ENCODE results near the gene NBDY.
A peak's percentile ranks its signal among the peaks of the same experiment; 100 is the strongest.

The NBDY gene

DNA sequence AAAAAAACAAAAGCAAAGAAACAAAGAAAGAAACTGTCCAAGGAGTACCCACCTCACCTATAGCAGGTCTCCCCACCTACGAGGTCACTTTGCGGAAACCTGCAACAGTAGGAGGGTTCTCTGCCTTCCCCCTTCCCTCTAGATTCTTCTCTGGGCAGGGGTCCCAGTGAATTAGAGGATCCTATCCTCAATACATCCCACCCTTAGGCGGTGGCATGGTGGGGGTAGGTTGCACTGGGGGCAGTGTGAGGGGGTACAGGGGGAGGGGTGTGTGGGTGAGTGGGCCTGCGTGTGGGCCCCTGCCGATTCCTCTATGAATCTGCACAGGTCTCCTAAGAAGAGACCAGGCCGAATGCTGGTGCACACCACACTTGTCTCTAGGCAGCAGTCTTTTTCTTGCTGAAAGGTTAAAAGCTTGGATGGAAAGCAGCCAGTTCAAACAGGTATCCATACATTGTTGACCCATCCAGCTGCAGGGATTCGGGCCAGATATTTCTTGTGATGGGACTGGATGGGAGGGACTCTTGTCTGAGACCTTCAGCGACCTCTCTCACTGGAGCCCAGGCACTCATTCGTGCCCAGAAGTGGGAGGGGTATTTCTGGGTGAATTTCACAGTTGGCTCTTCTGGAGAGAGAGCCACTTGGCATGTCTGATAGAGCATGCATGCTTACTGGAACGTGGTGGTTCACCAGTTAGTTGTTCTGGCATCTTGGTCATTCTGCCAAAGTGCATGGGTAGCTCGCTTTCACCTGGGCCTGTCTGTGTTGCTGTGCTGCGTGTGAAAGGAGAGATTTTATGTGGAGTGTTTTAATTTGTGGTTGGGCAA, 65.6 kb downstream of the NBDY start:
- TF ChIP-seq, protein P1, sequence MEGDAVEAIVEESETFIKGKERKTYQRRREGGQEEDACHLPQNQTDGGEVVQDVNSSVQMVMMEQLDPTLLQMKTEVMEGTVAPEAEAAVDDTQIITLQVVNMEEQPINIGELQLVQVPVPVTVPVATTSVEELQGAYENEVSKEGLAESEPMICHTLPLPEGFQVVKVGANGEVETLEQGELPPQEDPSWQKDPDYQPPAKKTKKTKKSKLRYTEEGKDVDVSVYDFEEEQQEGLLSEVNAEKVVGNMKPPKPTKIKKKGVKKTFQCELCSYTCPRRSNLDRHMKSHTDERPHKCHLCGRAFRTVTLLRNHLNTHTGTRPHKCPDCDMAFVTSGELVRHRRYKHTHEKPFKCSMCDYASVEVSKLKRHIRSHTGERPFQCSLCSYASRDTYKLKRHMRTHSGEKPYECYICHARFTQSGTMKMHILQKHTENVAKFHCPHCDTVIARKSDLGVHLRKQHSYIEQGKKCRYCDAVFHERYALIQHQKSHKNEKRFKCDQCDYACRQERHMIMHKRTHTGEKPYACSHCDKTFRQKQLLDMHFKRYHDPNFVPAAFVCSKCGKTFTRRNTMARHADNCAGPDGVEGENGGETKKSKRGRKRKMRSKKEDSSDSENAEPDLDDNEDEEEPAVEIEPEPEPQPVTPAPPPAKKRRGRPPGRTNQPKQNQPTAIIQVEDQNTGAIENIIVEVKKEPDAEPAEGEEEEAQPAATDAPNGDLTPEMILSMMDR (IDR thresholded peaks at IDR 0.05): no peak
- Mint-ChIP-seq H3K27ac (no peak overlapping the region), H3K4me3 (no peak overlapping the region), H3K4me1 (peaks cover 4% of the 10 kb centered on the region), H3K36me3 (ENCODE audit: low read depth) (peaks cover 43% of the 10 kb centered on the region), H3K27me3 (ENCODE audit: low read depth, poor library complexity) (peaks cover 5% of the 10 kb centered on the region), H3K9me3 (peaks cover 60% of the 10 kb centered on the region)
- DNase-seq: no peak

DNA sequence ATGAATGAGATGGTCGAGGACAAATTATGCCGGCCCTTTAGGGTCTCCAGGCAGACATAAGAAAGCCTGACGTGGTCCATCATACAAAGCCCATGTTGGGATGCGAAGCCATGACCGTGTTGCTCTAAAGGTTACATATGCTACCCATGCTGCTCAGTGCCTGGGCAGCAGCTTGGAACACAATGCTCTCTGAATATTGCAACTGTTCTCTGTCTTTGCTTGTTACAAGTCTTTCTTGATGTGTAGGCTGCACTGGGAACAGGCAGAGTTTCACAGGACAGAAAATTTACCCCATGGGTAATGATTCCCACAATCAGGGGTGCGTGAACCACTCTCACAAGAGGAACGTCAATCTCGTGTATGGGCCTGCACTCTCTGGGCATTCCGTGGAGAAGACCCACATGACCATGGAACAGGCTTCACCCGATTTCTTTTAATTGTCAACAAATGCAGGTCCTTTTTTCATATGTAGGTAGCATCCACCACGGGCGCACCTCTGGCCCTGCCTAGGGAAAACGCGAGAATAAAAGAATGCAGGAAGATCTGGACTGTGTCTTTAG, 66.3 kb downstream of the NBDY start:
- peaks cover 5% of the 10 kb centered on the region for H3K27me3 Mint-ChIP-seq (ENCODE audit: low read depth, poor library complexity)
- H3K27ac Mint-ChIP-seq: no peak overlapping the region
- H3K36me3 Mint-ChIP-seq (ENCODE audit: low read depth): peaks cover 37% of the 10 kb centered on the region
- H3K4me3 Mint-ChIP-seq: no peak overlapping the region
- H3K9me3 Mint-ChIP-seq: peaks cover 62% of the 10 kb centered on the region
- TF ChIP-seq, protein P1 (IDR thresholded peaks at IDR 0.05): no peak
- peaks cover 11% of the 10 kb centered on the region for H3K4me1 Mint-ChIP-seq
- DNase-seq: no peak

DNA sequence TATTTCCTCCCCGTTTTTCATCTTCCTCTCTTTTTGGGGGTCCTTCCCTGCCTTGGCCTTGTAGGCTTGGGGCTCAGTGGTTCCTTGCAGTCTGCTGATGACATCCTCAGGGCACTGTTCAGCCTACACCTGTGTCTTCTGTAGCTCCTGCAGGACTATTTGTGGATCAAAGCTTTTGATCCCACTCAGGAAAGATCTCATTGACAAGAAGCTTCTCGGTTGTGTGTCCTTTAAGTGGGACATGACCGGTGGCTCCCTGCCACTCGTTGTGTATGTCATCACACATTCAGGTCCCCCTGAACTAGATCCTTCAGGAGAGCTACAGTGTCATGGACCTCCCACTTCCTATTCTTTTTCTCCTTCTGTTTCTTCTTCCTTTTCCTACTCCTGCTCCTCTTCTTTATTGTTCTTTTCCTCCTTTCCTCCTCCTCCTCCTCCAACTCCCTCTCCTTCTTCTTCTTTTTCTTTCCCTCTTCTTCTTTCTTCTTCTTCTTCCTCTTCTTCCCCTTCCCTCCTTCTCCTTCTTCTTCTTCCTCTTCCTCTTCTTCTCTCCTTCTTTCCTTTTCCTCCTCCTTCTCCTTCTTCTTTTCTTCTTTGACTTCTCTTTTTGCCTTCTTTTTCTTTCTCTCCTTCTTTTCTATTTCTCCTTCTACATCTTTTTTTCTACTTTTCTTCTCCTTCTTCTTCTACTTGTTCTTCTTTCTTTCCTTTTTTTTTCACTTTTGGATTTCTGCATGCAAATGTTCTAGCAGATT, 67.8 kb downstream of the NBDY start:
- Mint-ChIP-seq H3K27ac (no peak overlapping the region), H3K27me3 (ENCODE audit: low read depth, poor library complexity) (peaks cover 2% of the 10 kb centered on the region), H3K9me3 (peaks cover 67% of the 10 kb centered on the region), H3K4me3 (no peak overlapping the region), H3K36me3 (ENCODE audit: low read depth) (peaks cover 34% of the 10 kb centered on the region), H3K4me1 (peaks cover 26% of the 10 kb centered on the region)
- TF ChIP-seq, protein P1 (IDR thresholded peaks at IDR 0.05): no peak
- no peak for DNase-seq

DNA sequence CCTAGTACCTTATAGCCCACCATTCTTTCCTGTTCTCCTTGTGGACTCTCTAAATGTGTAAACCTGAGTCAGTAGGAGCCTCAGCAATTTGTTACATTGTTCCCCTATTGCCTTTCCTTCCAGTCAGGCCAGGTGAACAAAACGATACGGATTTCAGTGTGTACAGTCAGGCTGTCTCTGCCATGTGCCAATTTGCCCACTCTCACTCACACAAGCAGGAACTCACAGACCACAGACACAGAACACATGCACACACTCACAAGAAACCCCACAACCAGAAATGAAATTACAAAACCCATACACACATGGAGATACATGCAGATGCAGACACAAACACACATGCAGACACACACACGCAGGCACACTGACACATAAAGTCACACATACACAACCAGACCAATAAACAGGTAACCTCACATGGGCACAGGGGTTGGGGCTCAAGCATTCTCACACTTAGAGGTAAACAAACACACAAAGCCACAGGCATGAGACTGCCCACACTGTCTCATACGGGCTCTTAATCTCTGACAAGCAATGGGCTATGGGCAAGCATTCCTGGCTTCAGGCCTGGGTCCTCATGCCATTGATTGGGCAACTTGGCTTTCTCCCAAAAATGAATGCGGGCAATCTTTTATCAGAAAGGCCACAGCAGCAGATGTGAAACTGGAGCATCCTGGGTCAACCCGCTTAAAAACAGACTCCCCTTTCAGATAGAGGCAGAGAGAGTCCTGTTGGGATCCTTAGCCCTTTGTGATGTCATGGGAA, 68.7 kb downstream of the NBDY start:
- peaks cover 28% of the 10 kb centered on the region for H3K36me3 Mint-ChIP-seq (ENCODE audit: low read depth)
- H3K27ac Mint-ChIP-seq: peak overlapping the region; percentile 13
- TF ChIP-seq, protein P1 (IDR thresholded peaks at IDR 0.05): no peak
- no peak for DNase-seq
- H3K9me3 Mint-ChIP-seq: peaks cover 61% of the 10 kb centered on the region
- H3K4me1 Mint-ChIP-seq: peaks cover 28% of the 10 kb centered on the region
- no peaks in the 10 kb centered on the region for H3K27me3 Mint-ChIP-seq (ENCODE audit: low read depth, poor library complexity)
- H3K4me3 Mint-ChIP-seq: no peak overlapping the region

DNA sequence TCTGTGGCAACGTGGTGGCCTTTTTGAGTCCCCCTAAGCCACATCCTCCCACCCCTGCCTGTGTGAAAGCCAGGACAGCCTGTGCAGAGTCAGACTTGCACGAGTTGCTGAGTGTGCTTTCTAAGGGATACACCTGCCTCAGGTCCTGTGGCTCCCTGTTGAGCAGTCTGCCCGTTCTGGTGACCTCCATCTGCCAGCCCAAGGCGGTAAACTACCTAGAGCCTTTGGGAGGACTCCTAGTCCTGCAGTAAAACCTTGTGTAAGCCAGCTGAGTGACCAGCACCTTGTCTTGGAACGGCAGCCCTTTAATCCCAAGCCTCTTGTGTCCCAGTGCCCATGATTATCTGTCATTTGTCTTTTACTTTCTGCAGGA, 69.3 kb downstream of the NBDY start:
- H3K4me1 Mint-ChIP-seq: peaks cover 29% of the 10 kb centered on the region
- TF ChIP-seq, protein P1 (IDR thresholded peaks at IDR 0.05): no peak
- no peak for DNase-seq
- no peak overlapping the region for H3K27ac Mint-ChIP-seq
- H3K9me3 Mint-ChIP-seq: peaks cover 59% of the 10 kb centered on the region
- H3K4me3 Mint-ChIP-seq: no peak overlapping the region
- no peaks in the 10 kb centered on the region for H3K27me3 Mint-ChIP-seq (ENCODE audit: low read depth, poor library complexity)
- H3K36me3 Mint-ChIP-seq (ENCODE audit: low read depth): peaks cover 28% of the 10 kb centered on the region

Data from nephron progenitor cell (in vitro differentiated cells).